ENCODE data around the gene MED16. TPM values are rescaled to one million over a fixed set of nuclear protein-coding genes. Genes with fewer than 3 reads are reported as not detected.

Gene MED16
- total RNA-seq, 1 experiment from 2014 or later: 25.9 TPM

DNA sequence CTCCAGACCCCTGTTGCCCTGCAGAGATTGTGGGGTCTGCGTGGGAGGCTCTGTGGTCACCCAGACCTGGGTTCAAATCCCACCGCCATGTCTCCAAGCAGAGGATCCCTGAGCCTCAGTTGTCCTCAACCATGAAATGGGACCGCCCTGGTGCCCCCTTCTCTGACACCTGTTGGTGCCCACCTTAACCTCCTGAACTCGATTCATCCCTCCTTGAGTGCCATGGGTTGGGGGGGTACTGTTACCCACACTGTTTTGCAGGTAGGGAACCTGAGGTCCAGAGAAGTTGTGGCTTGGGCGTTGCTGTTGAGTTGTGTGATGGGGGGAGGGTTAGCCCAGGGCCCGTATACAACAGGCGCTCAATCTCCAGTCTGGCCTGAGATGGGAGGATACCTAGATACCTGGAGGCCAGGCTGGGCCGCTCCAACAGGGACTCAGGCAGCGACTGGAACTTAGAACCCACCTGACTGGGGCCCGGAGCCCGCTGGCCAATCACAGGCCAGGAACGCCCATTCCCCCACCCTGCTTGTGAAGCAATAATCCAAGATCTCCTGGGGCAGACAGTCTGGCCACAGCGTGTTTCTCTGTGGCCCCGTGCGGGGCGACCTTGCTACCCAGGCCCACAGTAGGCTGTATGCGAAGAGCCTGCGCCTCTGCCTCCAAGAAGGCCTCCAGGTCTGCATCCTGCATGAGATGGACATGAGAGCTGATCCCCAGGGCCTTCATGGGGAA, 35.6 kb upstream of the MED16 start:
- no peak for DNase-seq (ENCODE audit: low read depth)

GRCh38 chr19:927780-928401, 34.9 kb upstream of the MED16 start:
- DNase-seq (ENCODE audit: low read depth): no peak

- no peak for DNase-seq (ENCODE audit: low read depth)
Observed at GRCh38 chr19:927351-927779, 34.4 kb upstream of the MED16 start.

DNA sequence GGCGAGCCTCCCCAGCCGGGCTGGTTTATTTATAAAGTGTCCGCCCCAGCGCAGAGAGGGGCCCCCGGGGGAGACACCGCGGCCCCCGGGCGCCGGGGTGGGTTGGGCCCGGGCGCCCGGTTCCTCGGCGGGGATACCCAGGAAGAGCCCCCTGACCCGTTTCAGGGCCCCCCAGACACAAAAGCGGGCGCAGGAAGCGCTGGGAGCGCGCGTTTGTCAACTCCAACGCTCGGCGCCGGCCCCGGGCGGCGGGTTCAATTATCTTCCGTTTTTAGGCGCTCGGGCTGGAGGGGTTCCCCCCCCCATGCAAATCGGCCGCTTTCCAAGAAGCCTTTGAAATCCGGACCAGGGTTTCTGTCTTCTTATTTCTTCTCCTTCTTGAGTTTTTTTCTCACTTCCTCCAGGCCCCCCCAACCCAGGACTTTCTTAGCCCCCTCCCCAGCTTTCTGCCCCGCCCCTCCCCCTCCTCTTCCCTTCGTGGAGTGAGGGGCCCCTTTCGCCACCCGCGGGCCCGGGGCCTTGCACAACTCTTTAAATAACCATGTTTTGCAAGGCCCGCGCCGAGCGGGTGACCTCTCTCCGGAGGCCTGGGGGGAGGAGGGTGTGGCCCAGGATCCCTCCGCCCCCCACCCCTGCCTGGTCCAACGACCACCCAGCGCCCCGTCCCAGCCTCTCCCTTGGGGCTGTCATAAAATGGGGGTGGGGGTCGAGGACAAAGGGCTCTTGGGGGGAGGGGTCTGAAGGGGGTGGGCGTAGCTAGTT, 33.8 kb upstream of the MED16 start:
- peak; percentile 63 for DNase-seq (ENCODE audit: low read depth)

DNA sequence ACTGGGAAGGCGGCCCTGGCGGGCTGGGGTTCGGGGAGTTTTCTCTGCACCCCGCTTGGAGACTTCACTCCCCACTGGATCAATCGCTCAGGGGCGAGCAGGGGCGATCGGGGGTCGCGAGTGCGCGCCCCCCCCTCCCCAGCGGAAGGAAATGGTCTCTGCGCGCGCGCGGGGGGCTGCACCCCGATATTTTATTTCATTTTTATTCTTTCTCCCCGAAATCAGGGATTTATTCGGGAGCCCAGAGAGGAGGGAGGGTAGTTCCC, 33.3 kb upstream of the MED16 start:
- DNase-seq (ENCODE audit: low read depth): no peak

- DNase-seq (ENCODE audit: low read depth): peak; percentile 85
Observed at GRCh38 chr19:925526-926322, 32.7 kb upstream of the MED16 start, which contains the start of gene ARID3A. TSS of gene ARID3A (plus strand) at chr19:926035. CDS start at chr19:929529, 3,494 bp downstream.

GRCh38 chr19:925087-925525, 32.1 kb upstream of the MED16 start:
- peak; percentile 62 for DNase-seq (ENCODE audit: low read depth)

DNA sequence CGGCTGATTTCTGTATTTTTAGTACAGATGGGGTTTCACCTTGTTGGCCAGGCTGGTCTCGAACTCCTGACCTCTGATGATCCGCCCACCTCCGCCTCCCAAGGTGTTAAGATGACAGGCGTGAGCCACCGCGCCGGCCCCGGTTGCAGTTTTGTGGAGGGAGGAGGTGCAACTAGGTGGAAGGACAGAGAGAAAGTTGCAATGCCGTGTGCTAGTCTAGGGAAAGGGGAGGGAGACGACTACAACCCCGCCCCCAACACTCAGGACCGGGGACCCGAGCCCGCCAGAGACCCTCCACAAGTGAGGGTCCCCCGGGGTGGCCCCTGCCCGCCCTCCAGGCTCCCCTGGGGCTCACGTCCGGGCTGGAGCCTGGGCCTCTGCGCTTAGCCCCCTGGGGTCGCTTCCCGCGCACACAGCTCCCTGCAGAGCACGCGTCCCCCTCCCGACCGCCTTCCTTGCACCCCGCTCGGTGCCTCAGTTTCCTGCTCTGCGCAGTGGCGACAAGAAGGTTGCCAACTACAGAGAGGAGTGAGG, 31.6 kb upstream of the MED16 start:
- DNase-seq (ENCODE audit: low read depth): no peak

- peak; percentile 54 for DNase-seq (ENCODE audit: low read depth)
Observed at GRCh38 chr19:920051-920864, 27.3 kb upstream of the MED16 start.

DNA sequence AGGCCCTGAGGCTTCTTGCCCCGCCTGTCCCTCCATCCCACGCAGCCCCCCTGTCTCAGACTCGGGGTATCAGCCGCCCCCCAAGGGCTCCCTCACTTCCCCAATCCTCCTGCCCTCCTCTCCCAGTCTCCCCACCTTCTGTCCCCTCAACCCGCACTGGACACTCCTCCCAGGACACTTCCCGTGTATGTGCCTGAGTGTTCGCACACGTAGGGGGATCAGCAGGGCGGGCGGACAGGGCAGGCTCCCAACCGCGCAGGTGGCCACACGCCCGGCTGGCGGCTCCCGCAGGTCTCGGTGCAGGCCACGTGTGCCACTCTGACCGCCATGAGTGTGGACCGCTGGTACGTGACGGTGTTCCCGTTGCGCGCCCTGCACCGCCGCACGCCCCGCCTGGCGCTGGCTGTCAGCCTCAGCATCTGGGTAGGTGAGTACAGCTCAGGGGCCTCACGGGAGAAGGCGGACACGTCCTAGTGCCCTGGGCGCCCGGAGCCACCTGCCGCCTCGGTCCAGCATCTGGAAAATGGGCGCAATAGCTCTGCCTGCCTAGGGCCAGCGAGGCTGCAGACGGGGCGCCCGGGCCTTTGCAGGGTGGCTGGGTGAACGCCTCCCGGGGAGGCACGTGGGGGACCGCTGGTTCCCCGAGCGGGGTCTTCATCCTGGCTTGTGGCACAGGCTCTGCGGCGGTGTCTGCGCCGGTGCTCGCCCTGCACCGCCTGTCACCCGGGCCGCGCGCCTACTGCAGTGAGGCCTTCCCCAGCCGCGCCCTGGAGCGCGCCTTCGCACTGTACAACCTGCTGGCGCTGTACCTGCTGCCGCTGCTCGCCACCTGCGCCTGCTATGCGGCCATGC, 26.4 kb upstream of the MED16 start:
- DNase-seq (ENCODE audit: low read depth): peak; percentile 52

GRCh38 chr19:918481-919198, 25.7 kb upstream of the MED16 start:
- DNase-seq (ENCODE audit: low read depth): no peak

DNA sequence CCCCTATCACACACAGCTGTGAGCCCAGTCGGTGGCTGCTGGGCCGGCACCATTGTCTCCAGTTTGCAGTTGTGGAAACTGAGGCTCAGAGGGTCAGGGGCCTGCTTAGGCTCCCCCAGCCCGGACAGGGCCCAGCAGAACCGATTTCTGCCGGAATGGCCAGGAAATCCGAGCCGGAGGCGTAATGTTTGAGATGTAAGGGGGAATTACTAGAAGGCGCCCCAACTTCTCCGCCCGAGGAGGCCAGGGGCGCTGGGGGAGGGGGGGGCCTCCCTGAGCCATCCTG, 25.1 kb upstream of the MED16 start:
- no peak for DNase-seq (ENCODE audit: low read depth)

GRCh38 chr19:917323-918151, 24.6 kb upstream of the MED16 start, which contains the start of gene KISS1R:
TSS of gene KISS1R (plus strand) at chr19:917333. CDS start at chr19:917503, 170 bp downstream.
- DNase-seq (ENCODE audit: low read depth): peak; percentile 61

DNA sequence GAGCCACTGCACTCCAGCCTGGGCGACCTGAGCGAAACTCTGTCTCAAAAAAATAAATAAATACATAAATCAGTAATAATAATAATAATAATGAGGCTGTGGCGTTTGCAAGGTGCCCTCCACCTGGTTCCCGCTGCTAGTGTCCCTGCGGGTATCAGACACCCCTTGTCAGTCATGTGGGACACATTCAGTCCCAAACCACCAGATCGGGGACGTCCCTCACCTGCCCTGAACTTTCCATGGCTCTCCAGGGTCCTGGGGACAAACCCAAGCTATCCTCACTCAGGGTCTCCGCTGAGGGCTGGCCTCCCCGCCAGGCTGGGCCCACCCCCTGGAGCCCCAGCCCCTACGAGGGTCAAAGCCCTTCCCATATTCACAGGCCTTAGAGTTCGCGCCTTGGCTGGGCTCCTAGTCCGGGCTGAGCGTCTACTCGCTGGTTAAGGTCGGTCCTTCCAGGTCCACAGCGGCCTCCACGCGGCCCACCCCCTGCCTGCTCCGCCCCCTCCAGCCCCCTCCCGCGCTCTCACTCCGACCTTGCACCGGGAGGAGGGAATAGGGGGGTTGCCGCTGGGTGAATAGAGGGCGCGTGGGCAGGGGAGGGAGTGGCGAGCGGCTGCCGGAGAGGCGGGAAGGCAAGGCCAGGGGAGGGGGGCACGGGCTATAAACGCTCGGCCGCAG, 23.8 kb upstream of the MED16 start:
- DNase-seq (ENCODE audit: low read depth): no peak

DNA sequence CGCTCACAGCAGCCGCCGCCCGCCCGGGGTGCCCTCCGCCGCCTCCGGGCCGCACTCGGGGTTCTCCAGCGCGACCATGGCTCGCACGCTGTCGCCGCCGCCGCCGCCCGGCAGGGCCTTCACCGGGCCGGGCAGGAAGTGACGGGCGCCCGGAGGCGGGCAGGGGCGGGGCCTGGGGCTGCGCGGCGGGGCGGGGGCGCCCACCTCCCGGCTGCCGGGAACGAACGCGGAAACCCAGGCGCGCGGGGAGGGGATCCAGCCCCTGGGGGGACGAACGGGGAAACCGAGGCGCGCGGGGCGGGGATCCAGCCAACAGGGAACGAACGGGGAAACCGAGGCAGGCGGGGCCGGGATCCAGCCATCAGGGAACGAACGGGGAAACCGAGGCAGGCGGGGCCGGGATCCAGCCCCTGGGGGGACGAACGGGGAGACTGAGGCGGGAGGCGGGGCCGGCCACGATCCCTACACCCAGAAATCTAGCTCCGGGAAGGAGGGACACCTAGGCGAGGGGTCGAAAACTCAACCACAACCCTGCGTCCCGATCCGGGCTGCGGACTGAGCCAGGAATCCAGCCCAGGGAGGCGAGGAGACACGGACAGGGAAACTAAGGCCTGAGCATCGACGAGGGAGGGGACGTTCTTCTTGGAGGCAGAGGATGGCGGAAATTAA, 20.2 kb upstream of the MED16 start, which contains the start of gene R3HDM4:
Gene R3HDM4, minus strand, starts transcription at position 140 of the 669 bp plus-strand sequence. Its CDS starts 62 bp downstream, at position 78.
- DNase-seq (ENCODE audit: low read depth): peak; percentile 80

- no peak for DNase-seq (ENCODE audit: low read depth)
Observed at GRCh38 chr19:912181-913079, 19.4 kb upstream of the MED16 start.
